Measurements from ENCODE around the gene EDN3.

DNA sequence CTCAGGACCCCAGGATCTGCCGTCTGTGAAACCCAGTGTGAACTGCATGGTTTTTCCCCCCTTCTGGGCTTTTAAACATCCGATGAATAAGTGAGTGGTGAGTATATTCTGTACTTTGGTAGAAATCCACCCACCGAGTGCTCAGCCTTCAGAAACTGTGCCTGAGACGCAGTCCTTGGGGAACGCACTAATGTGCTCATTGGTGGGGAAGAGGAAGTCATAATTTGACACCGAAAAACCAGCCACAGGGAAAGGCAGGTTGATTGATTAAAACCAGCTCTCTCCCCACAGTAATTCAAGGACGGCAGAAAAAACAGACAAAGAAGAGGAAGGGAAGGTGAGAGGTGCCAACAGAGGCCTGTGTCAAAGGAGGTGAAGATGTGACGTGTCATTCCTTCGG lies 21.7 kb downstream of the EDN3 start:
- TF ChIP-seq POLR2A (IDR thresholded peaks at IDR 0.05; ENCODE audit: extremely low read depth, insufficient read length), result no peak
- TF ChIP-seq, protein P1, sequence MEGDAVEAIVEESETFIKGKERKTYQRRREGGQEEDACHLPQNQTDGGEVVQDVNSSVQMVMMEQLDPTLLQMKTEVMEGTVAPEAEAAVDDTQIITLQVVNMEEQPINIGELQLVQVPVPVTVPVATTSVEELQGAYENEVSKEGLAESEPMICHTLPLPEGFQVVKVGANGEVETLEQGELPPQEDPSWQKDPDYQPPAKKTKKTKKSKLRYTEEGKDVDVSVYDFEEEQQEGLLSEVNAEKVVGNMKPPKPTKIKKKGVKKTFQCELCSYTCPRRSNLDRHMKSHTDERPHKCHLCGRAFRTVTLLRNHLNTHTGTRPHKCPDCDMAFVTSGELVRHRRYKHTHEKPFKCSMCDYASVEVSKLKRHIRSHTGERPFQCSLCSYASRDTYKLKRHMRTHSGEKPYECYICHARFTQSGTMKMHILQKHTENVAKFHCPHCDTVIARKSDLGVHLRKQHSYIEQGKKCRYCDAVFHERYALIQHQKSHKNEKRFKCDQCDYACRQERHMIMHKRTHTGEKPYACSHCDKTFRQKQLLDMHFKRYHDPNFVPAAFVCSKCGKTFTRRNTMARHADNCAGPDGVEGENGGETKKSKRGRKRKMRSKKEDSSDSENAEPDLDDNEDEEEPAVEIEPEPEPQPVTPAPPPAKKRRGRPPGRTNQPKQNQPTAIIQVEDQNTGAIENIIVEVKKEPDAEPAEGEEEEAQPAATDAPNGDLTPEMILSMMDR (IDR thresholded peaks at IDR 0.05; ENCODE audit: low read depth, low read length), result no peak

All from NB4 (cell line).